Ishikawa (cell line): ENCODE measurements around the gene CFI.

Source experiments
- CEBPB ChIP-seq: IDR thresholded peaks from 2 replicates; pipeline ENCODE4 v1.6.1; 2012
- CREB1 ChIP-seq: IDR thresholded peaks from 2 replicates; pipeline ENCODE4 v1.6.1; 2012; ENCODE audit warnings: low read depth
- EGR1 ChIP-seq: IDR thresholded peaks from 2 replicates; pipeline ENCODE4 v1.6.1; 2012
- EP300 ChIP-seq: IDR thresholded peaks from 2 replicates; pipeline ENCODE4 v1.6.1; 2012; ENCODE audit warnings: borderline replicate concordance
- FOXM1 ChIP-seq: IDR thresholded peaks from 2 replicates; pipeline ENCODE4 v1.6.1; 2012; ENCODE audit warnings: low read depth, borderline replicate concordance
- NFIC ChIP-seq: IDR thresholded peaks from 2 replicates; pipeline ENCODE4 v1.6.1; 2012
- RAD21 ChIP-seq: IDR thresholded peaks from 2 replicates; pipeline ENCODE4 v1.6.1; 2012; ENCODE audit warnings: low read depth
- REST ChIP-seq: IDR thresholded peaks from 2 replicates; pipeline ENCODE4 v1.6.1; 2012; ENCODE audit warnings: low read depth, mild to moderate bottlenecking
- TAF1 ChIP-seq: IDR thresholded peaks from 2 replicates; pipeline ENCODE4 v1.6.1; 2012; ENCODE audit warnings: low read depth, mild to moderate bottlenecking
- TCF12 ChIP-seq: IDR thresholded peaks from 2 replicates; pipeline ENCODE4 v1.6.1; 2012; ENCODE audit warnings: low read depth
- TEAD4 ChIP-seq: IDR thresholded peaks from 2 replicates; pipeline ENCODE4 v1.6.1; 2012
- YY1 ChIP-seq: IDR thresholded peaks from 2 replicates; pipeline ENCODE4 v1.6.1; 2012; ENCODE audit warnings: low read depth
- ZBTB7A ChIP-seq: IDR thresholded peaks from 2 replicates; pipeline ENCODE4 v1.6.1; 2012; ENCODE audit warnings: low read depth
- TF ChIP-seq, protein P1 (sequence below): IDR thresholded peaks from 2 replicates; pipeline ENCODE4 v1.6.1; 2012
- TF ChIP-seq, protein P2 (sequence below): IDR thresholded peaks from 2 replicates; pipeline ENCODE4 v1.6.1; 2012

Gene CFI

DNA sequence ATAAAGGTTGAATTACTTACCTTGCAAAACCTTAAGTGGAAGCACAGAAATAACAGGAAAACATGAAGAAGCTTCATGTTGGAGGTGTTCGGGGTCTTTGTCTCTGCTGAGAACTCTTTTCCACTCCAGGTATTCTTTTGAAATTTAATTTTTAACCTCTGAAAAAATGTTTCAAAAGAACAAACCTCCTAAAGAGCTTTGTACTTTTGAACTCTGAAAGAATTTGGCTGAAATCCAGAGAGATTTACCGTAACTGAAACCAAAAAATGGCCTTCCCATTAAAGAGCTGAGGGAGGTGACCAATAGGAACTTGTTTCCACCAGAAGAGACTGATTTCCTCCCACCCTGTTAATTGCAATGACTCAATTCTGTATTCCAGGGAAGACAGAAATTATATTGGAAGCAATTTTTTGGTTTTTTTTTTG, at the start of gene CFI:
CFI (minus strand) TSS at position 105 of the 425 bp plus-strand sequence; CDS start at position 77, 28 bp downstream.
- no peak for TF ChIP-seq TEAD4
- TF ChIP-seq NFIC = peak; percentile 35; the same call in 1 of the 2 replicates

DNA sequence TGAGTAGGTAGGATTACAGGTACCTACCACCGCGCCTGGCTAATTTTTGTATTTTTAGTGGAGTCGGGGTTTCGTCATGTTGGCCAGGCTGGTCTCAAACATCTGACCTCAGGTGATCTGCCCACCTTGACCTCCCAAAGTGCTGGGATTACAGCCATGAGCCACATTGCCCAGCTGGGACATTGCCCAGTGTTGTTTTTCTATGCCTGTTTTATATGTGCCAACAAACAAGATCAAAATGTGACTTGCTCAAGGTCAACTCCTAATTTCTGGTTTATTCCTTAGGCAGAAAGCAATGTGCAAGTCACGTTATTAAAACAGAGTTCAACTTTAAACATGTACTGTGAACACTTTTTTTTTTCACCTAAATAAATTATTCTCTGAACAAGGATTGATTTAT, 48.8 kb upstream of the CFI start:
- no peak for TF ChIP-seq EGR1

DNA sequence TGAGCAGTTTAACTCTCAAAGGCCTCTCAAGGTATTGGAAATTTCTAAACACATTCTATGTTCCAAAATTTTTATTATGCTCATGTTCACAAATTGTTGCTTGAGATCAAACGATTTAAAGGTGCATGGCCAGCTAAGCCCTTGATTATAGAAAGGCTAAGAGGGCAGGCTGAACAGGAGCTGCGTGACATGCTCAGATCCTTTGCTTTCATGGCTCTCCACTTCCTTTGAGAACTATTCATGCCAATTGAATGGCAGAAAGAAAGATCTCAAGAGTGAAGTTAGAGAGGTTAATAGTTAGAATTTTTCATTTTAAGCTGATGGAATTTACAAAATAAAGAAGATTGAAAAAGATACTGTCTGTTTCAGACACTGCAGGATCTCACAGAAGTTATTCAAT, 46.7 kb upstream of the CFI start:
- TF ChIP-seq, protein P1, sequence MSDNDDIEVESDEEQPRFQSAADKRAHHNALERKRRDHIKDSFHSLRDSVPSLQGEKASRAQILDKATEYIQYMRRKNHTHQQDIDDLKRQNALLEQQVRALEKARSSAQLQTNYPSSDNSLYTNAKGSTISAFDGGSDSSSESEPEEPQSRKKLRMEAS = no peak
- TF ChIP-seq EGR1 (no peak), CREB1 (no peak), RAD21 (no peak), FOXM1 (no peak), TAF1 (no peak), ZBTB7A (no peak), TCF12 (no peak), YY1 (no peak), EP300 (no peak), TEAD4 (no peak), CEBPB (no peak), REST (no peak), NFIC (no peak)
- TF ChIP-seq, protein P2, sequence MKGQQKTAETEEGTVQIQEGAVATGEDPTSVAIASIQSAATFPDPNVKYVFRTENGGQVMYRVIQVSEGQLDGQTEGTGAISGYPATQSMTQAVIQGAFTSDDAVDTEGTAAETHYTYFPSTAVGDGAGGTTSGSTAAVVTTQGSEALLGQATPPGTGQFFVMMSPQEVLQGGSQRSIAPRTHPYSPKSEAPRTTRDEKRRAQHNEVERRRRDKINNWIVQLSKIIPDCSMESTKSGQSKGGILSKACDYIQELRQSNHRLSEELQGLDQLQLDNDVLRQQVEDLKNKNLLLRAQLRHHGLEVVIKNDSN = no peak

- TF ChIP-seq, protein P2 = no peak
- TF ChIP-seq RAD21 = no peak
- TF ChIP-seq ZBTB7A = no peak
- TF ChIP-seq YY1 = no peak
- TF ChIP-seq TAF1 = no peak
- TF ChIP-seq CEBPB = no peak
Measured at GRCh38 chr4:109847896-109848442, 46.2 kb upstream of the CFI start, which contains the start of gene LRIT3. Gene LRIT3, plus strand, starts transcription at chr4:109848107. Its CDS starts 95 bp downstream, at chr4:109848202.

DNA sequence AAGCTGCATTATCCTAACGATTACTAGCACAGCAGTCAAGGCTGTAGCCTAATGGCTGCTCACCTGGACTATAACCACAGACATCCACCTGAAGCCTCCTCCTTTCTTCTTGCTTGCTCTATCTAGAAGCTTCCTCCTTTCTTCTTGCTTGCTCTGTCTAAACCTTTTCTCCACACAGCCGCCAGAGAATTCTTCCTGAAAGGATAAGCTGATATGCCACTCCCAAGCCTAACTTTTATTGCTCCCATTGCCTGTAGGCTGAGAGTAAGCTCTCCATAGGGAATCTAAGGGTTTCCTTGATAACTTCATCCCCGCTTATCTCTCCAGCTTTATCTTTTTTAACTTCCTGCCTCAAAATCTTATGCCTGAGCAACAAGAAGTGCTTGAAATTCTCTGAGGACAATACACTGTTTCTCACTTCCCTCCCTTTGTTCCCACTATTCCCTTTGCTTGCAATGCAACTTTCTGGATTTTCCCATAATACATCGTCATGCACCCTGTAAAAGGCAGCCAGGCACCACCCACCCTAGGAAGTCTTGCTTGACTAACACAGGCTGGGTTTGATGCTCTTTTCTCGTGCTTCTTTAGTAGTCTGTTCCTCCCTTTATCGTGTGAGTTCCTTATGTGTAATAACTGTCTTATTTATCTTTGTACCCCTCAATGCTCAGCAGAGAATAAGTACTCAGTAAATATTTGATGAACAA, 44.7 kb upstream of the CFI start:
- TF ChIP-seq, protein P1 = no peak
- TF ChIP-seq TEAD4 = no peak
- no peak for TF ChIP-seq YY1
- no peak for TF ChIP-seq EP300
- no peak for TF ChIP-seq REST
- no peak for TF ChIP-seq EGR1
- TF ChIP-seq TAF1 = no peak
- TF ChIP-seq TCF12 = no peak
- TF ChIP-seq CREB1 = no peak
- TF ChIP-seq RAD21 = no peak
- TF ChIP-seq ZBTB7A = no peak
- no peak for TF ChIP-seq FOXM1

DNA sequence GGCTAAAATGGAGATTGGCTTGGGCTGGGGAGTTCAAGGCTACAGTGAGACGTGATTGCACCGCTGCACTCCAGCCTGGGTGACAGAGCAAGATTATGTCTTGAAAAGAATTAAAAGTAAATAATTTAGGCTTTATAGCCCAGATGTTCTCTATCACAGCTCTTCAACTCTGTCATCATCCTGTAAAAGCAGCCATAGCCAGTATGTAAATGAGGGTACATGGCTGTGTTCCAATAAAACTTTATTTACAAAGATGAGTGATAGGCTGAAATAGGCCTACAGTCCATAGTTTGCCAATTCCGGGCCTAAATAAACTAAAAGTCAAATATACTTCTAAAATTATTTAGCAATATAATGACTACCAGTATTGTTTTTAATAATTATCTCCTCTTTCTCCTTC, 35.2 kb upstream of the CFI start:
- TF ChIP-seq NFIC = no peak
- TF ChIP-seq YY1 = no peak
- TF ChIP-seq REST = no peak
- TF ChIP-seq CREB1 = no peak
- TF ChIP-seq CEBPB = no peak
- no peak for TF ChIP-seq FOXM1
- TF ChIP-seq, protein P2 = no peak
- TF ChIP-seq, protein P1 = no peak
- TF ChIP-seq TCF12 = no peak
- TF ChIP-seq RAD21 = no peak
- TF ChIP-seq TEAD4 = no peak
